GM10266 (cell line): ENCODE results near the gene MME.

Experiments
- DNase-seq: peaks from one replicate; pipeline ENCODE4 v3.0.0; 2012; ENCODE audit errors: extremely low spot score
- CTCF ChIP-seq: IDR thresholded peaks from 2 replicates; pipeline ENCODE4 v1.5.1; 2012; ENCODE audit warnings: mild to moderate bottlenecking, low read depth; ENCODE audit not compliant: control insufficient read depth, insufficient read depth; ENCODE audit errors: missing control alignments

MME gene

GRCh38 chr3:155217591-155217990 is 137.5 kb downstream of the MME start:
- no peak for TF ChIP-seq CTCF
- no peak for DNase-seq

GRCh38 chr3:155218462-155218861 is 138.3 kb downstream of the MME start:
- no peak for TF ChIP-seq CTCF
- DNase-seq = no peak

- DNase-seq = no peak
- no peak for TF ChIP-seq CTCF
These were observed 139.0 kb downstream of the MME start for GRCh38 chr3:155219106-155219505.

- DNase-seq = no peak
- no peak for TF ChIP-seq CTCF
These were observed 145.3 kb downstream of the MME start for GRCh38 chr3:155225417-155225816.

- TF ChIP-seq CTCF = no peak
- DNase-seq = no peak
These were observed 147.0 kb downstream of the MME start for GRCh38 chr3:155227141-155227540.

GRCh38 chr3:155228676-155229075 is 148.6 kb downstream of the MME start:
- no peak for DNase-seq
- TF ChIP-seq CTCF = no peak

GRCh38 chr3:155229086-155229485 is 149.0 kb downstream of the MME start:
- no peak for TF ChIP-seq CTCF
- DNase-seq = no peak
